H1 (cell line): ENCODE results near the gene PRKAB2. TPM values are rescaled to one million over a fixed set of nuclear protein-coding genes. Genes with fewer than 3 reads are reported as not detected.

Experiments
- CTCF ChIA-PET: fragments of 300-600 bp; sonication (Branson Sonifier 250); formaldehyde crosslinking; loops from one replicate; lab custom pipeline; 2021; ENCODE audit not compliant: partially characterized antibody; lab: Charles Lee
- POLR2A ChIA-PET: fragments of 300-600 bp; sonication (Branson Sonifier 250); formaldehyde crosslinking; loops from one replicate; lab custom pipeline; 2021; ENCODE audit warnings: inconsistent platforms; ENCODE audit not compliant: partially characterized antibody; lab: Charles Lee
- DNase-seq, 2 experiments: peaks; one replicate each; pipeline versions ENCODE4 v3.0.0 to v3.0.0-alpha.2; 2010 to 2022; ENCODE audit warnings: low spot score in 2 of 2, low read depth in 1 of 2, mixed read lengths in 1 of 2
- FAIRE-seq: peaks from 2 replicates; lab custom pipeline; 2011; peaks lifted over from hg19 to GRCh38; lab: Jason Lieb, UNC
- H2AFZ ChIP-seq: 2 replicates; pipeline ENCODE4 v1.8.1; 2012; ENCODE audit warnings: low read length, inconsistent platforms
- H2AK5ac ChIP-seq: 2 replicates; pipeline ENCODE4 v1.6.1; 2013; ENCODE audit warnings: low read depth, low read length
- H2BK120ac ChIP-seq: replicated peaks from 2 replicates; pipeline ENCODE3; 2013; ENCODE audit warnings: low read depth, low read length, inconsistent platforms
- H2BK12ac ChIP-seq: 2 replicates; pipeline ENCODE4 v1.6.1; 2013; ENCODE audit warnings: low read depth, low read length
- H2BK15ac ChIP-seq: 2 replicates; pipeline ENCODE4 v1.6.1; 2013; ENCODE audit warnings: low read length
- H2BK20ac ChIP-seq: 2 replicates; pipeline ENCODE4 v1.6.1; 2013; ENCODE audit warnings: low read length
- H2BK5ac ChIP-seq: 2 replicates; pipeline ENCODE4 v1.6.1; 2013; ENCODE audit warnings: low read depth, low read length
- H3K14ac ChIP-seq: 2 replicates; pipeline ENCODE4 v1.6.1; 2013; ENCODE audit warnings: inconsistent platforms; ENCODE audit not compliant: insufficient read length
- H3K18ac ChIP-seq: 2 replicates; pipeline ENCODE4 v1.6.1; 2013; ENCODE audit warnings: low read length; ENCODE audit errors: extremely low read depth
- H3K23ac ChIP-seq: 2 replicates; pipeline ENCODE4 v1.6.1; 2013; ENCODE audit warnings: inconsistent platforms; ENCODE audit not compliant: insufficient read length
- H3K23me2 ChIP-seq: 2 replicates; pipeline ENCODE4 v1.6.1; 2013; ENCODE audit warnings: low read depth, low read length
- H3K27ac ChIP-seq: 2 replicates; pipeline ENCODE4 v1.6.1; 2011; ENCODE audit warnings: low read depth, low read length, inconsistent platforms
- H3K27me3 ChIP-seq, 4 experiments: replicated peaks in 1 of 4; 1 replicate in 1 of 4; 2 replicates in 3 of 4; pipeline versions ENCODE4 v1.6.1 to v1.8.1; 2011 to 2013; ENCODE audit warnings: low read length in 3 of 4, mild to moderate bottlenecking in 3 of 4, inconsistent platforms in 2 of 4, mixed read lengths in 2 of 4, moderate library complexity in 1 of 4; ENCODE audit not compliant: control insufficient read depth in 3 of 4, insufficient read depth in 3 of 4; ENCODE audit errors: extremely low read depth in 1 of 4
- H3K36me3 ChIP-seq, 4 experiments: 2 replicates each; pipeline versions ENCODE4 v1.6.1 to v1.8.1; 2011 to 2013; ENCODE audit warnings: mild to moderate bottlenecking in 4 of 4, low read length in 3 of 4, moderate library complexity in 2 of 4, control low read depth in 1 of 4, inconsistent platforms in 1 of 4; ENCODE audit not compliant: insufficient read depth in 4 of 4, control insufficient read depth in 2 of 4
- H3K4ac ChIP-seq: replicated peaks from 2 replicates; pipeline ENCODE3; 2013; ENCODE audit warnings: low read length, low read depth, mixed read lengths, inconsistent platforms; ENCODE audit not compliant: insufficient read length
- H3K4me1 ChIP-seq, 4 experiments: replicated peaks in 1 of 4; 1 replicate in 1 of 4; 2 replicates in 3 of 4; pipeline versions ENCODE4 v1.6.1 to v1.8.1; 2011 to 2013; ENCODE audit warnings: low read length in 3 of 4, inconsistent platforms in 2 of 4, mixed read lengths in 1 of 4; ENCODE audit not compliant: insufficient read depth in 4 of 4, control insufficient read depth in 3 of 4
- H3K4me2 ChIP-seq, 2 experiments: 2 replicates each; pipeline versions ENCODE4 v1.6.1 to v1.8.1; 2011 to 2013; ENCODE audit warnings: low read depth in 2 of 2, low read length in 2 of 2, control low read depth in 1 of 2, inconsistent platforms in 1 of 2, mild to moderate bottlenecking in 1 of 2; ENCODE audit not compliant: insufficient read depth in 1 of 2
- H3K4me3 ChIP-seq, 4 experiments: fragments of 200-600, 300-600 bp in 1 of 4; sonication (generic), shearing (Covaris generic), sonication (Bioruptor Twin) in 1 of 4; 2 replicates each; pipeline versions ENCODE4 v1.5.1 to v1.8.1; 2011 to 2016; ENCODE audit warnings: low read length in 4 of 4, low read depth in 3 of 4, control low read depth in 2 of 4, inconsistent platforms in 2 of 4, mild to moderate bottlenecking in 2 of 4, mixed read lengths in 1 of 4, moderate library complexity in 1 of 4; ENCODE audit not compliant: insufficient read depth in 2 of 4; ENCODE audit errors: extremely low read depth in 1 of 4
- H3K56ac ChIP-seq: replicated peaks from 2 replicates; pipeline ENCODE3; 2013; ENCODE audit warnings: low read depth, mild to moderate bottlenecking, mixed read lengths, low read length, inconsistent platforms; ENCODE audit not compliant: insufficient read length
- H3K79me1 ChIP-seq: 2 replicates; pipeline ENCODE4 v1.6.1; 2013; ENCODE audit warnings: low read depth, low read length, control low read depth
- H3K79me2 ChIP-seq, 2 experiments: 2 replicates each; pipeline versions ENCODE4 v1.6.1 to v1.8.1; 2012 to 2013; ENCODE audit warnings: low read length in 2 of 2, mild to moderate bottlenecking in 2 of 2, inconsistent platforms in 1 of 2; ENCODE audit not compliant: insufficient read depth in 2 of 2, control insufficient read depth in 1 of 2
- H3K9ac ChIP-seq, 4 experiments: replicated peaks in 1 of 4; 1 replicate in 1 of 4; 2 replicates in 3 of 4; pipeline versions ENCODE4 v1.6.1 to v1.8.1; 2011 to 2013; ENCODE audit warnings: low read depth in 3 of 4, low read length in 3 of 4, control low read depth in 2 of 4, mild to moderate bottlenecking in 2 of 4, moderate library complexity in 2 of 4, inconsistent platforms in 1 of 4; ENCODE audit errors: extremely low read depth in 1 of 4
- H3K9me3 ChIP-seq, 2 experiments: 2 replicates each; pipeline versions ENCODE4 v1.6.1 to v1.8.1; 2012 to 2013; ENCODE audit warnings: mild to moderate bottlenecking in 2 of 2, moderate library complexity in 2 of 2, control low read depth in 1 of 2, inconsistent platforms in 1 of 2, low read depth in 1 of 2, low read length in 1 of 2, mixed read lengths in 1 of 2; ENCODE audit not compliant: insufficient read depth in 2 of 2
- H4K20me1 ChIP-seq, 2 experiments: replicated peaks in 1 of 2; 2 replicates each; pipeline versions ENCODE3 to v1.8.1; 2011 to 2013; ENCODE audit warnings: inconsistent platforms in 2 of 2, low read length in 2 of 2, mild to moderate bottlenecking in 1 of 2; ENCODE audit not compliant: insufficient read depth in 2 of 2, control insufficient read depth in 1 of 2
- H4K5ac ChIP-seq: 2 replicates; pipeline ENCODE4 v1.6.1; 2013; ENCODE audit warnings: low read length, low read depth, mixed read lengths, inconsistent platforms; ENCODE audit not compliant: insufficient read length
- H4K8ac ChIP-seq: 2 replicates; pipeline ENCODE4 v1.8.0; 2013; ENCODE audit warnings: mild to moderate bottlenecking, moderate library complexity, low read length, inconsistent platforms; ENCODE audit not compliant: insufficient read depth; ENCODE audit errors: extremely low read depth
- H4K91ac ChIP-seq: replicated peaks from 2 replicates; pipeline ENCODE3; 2013; ENCODE audit warnings: low read length, mixed read lengths, inconsistent platforms; ENCODE audit not compliant: insufficient read length
- CBX5 ChIP-seq: fragments of 300-800, 300-1000 bp; sonication (generic); IDR thresholded peaks from 2 replicates; pipeline ENCODE4 v1.7.1; 2016; ENCODE audit warnings: antibody characterized with exemption, low read length, low read depth
- EGR1 ChIP-seq: IDR thresholded peaks from 2 replicates; pipeline ENCODE4 v1.6.1; 2011; ENCODE audit warnings: low read depth, low read length, borderline replicate concordance
- HDAC2 ChIP-seq, 2 experiments: fragments of 300-600 bp in 1 of 2; sonication (generic) in 1 of 2; IDR thresholded peaks; 2 replicates each; pipeline ENCODE4 v1.6.1; 2011 to 2012; ENCODE audit warnings: low read depth in 2 of 2, low read length in 2 of 2, mild to moderate bottlenecking in 2 of 2, moderate library complexity in 2 of 2, borderline replicate concordance in 1 of 2, inconsistent platforms in 1 of 2
- HDAC6 ChIP-seq: IDR thresholded peaks from one replicate; pipeline ENCODE4 v1.7.1; 2012; ENCODE audit warnings: low read depth, mild to moderate bottlenecking, inconsistent platforms, low read length, moderate library complexity
- JUN ChIP-seq: IDR thresholded peaks from 2 replicates; pipeline ENCODE4 v1.6.1; 2011; ENCODE audit warnings: low read depth, mild to moderate bottlenecking, improper control_type of control experiment, low read length
- KDM1A ChIP-seq: fragments of 200-600, 300-600 bp; sonication (generic); IDR thresholded peaks from 2 replicates; pipeline ENCODE4 v1.7.1; 2016; ENCODE audit warnings: mild to moderate bottlenecking, low read length, borderline replicate concordance
- MAFK ChIP-seq: IDR thresholded peaks from 2 replicates; pipeline ENCODE4 v1.6.1; 2012; ENCODE audit warnings: low read depth, mild to moderate bottlenecking, improper control_type of control experiment, low read length
- RBBP5 ChIP-seq: IDR thresholded peaks from 2 replicates; pipeline ENCODE4 v1.7.1; 2012; ENCODE audit warnings: low read depth, mild to moderate bottlenecking, inconsistent platforms, low read length, moderate library complexity, borderline replicate concordance
- SIX5 ChIP-seq: IDR thresholded peaks from 2 replicates; pipeline ENCODE4 v1.6.1; 2011; ENCODE audit warnings: mild to moderate bottlenecking, low read depth, low read length
- YY1 ChIP-seq: IDR thresholded peaks from 2 replicates; pipeline ENCODE4 v1.6.1; 2011; ENCODE audit warnings: low read depth, mild to moderate bottlenecking, low read length
- WGBS, 2 experiments: shearing (Covaris generic) in 1 of 2; methylation state at CpG; one replicate each; pipeline versions ENCODE4 v1.1.6 to v1.1.7; 2013 to 2015; ENCODE audit warnings: low lambda C conversion rate in 2 of 2, mixed read lengths in 2 of 2, inconsistent platforms in 1 of 2, low coverage in 1 of 2, missing lambda C conversion rate in 1 of 2; ENCODE audit not compliant: insufficient replicate concordance in 2 of 2, insufficient coverage in 1 of 2, insufficient read length in 1 of 2; ENCODE audit errors: extremely low coverage in 1 of 2, missing lambda C conversion rate in 1 of 2; 5-methylcytosine and 5-hydroxymethylcytosine counted together
- polyA plus RNA-seq, 7 experiments: library from polyadenylated mRNA; depleted of rRNA in 3 of 7; stranded (reverse) in 5 of 7; unstranded in 2 of 7; fragments of >200 nt in 5 of 7; fragments of 200-250 nt in 2 of 7; gene quantifications; 1 replicate in 5 of 7; 2 replicates in 1 of 7; 4 replicates in 1 of 7; pipeline versions ENCODE4 v1.2.1 to v1.2.3, GENCODE V29; 2011 to 2013; ENCODE audit warnings: missing spikeins in 2 of 7, mixed read lengths in 2 of 7
- total RNA-seq: library from RNA; stranded (reverse); fragmentation: NEBNext Ultra II Directional; extraction: Animal tissue kit (Norgen Biotek cat#: 25700); gene quantifications from 2 replicates; pipeline ENCODE4 v1.2.1, GENCODE V29; 2021
- TF ChIP-seq, protein P1 (sequence below): IDR thresholded peaks from 2 replicates; pipeline ENCODE4 v1.6.1; 2012; ENCODE audit warnings: low read length, inconsistent platforms

Gene PRKAB2
- total and polyA plus RNA-seq, 2 of the 8 experiments (the other 6 are each of a cell fraction or from before 2014, with no cell fraction given), result 15.0 to 18.9 TPM

DNA sequence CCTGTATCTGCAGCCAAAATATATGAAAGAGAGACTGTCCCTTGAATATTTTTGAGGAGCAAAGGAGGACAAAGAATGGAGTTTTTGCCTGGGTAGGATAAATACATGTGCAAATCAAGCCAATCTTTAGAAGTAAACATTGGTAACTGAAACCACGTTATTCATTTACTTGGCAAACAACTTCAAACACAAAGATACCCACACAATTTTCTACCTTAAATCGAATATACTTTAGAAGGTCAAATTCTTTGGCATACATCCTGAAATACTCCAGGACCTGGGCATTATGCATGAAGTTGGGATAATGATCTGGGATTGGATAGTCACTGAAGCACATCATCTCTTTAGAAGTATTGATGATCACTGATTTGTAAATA, 43.3 kb upstream of the PRKAB2 start:
- Histone ChIP-seq H2BK120ac (no peak overlapping the region), H3K36me3 (no peaks in the 10 kb centered on the region), H3K4me1 (no peaks in the 10 kb centered on the region), H4K20me1 (no peaks in the 10 kb centered on the region), H2BK15ac (no peak overlapping the region), H3K9ac (no peak overlapping the region), H3K27me3 (no peaks in the 10 kb centered on the region), H2BK12ac (no peak overlapping the region), H3K23me2 (no peaks in the 10 kb centered on the region)
- TF ChIP-seq RBBP5, result no peak
- TF ChIP-seq CBX5, result no peak
- TF ChIP-seq, protein P1, sequence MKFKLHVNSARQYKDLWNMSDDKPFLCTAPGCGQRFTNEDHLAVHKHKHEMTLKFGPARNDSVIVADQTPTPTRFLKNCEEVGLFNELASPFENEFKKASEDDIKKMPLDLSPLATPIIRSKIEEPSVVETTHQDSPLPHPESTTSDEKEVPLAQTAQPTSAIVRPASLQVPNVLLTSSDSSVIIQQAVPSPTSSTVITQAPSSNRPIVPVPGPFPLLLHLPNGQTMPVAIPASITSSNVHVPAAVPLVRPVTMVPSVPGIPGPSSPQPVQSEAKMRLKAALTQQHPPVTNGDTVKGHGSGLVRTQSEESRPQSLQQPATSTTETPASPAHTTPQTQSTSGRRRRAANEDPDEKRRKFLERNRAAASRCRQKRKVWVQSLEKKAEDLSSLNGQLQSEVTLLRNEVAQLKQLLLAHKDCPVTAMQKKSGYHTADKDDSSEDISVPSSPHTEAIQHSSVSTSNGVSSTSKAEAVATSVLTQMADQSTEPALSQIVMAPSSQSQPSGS, result no peak
- no peak for TF ChIP-seq YY1
- no peak for TF ChIP-seq JUN
- TF ChIP-seq EGR1, result no peak
- no peak for TF ChIP-seq HDAC6
- no peak for TF ChIP-seq SIX5
- no peak for TF ChIP-seq MAFK
- no peak for TF ChIP-seq HDAC2 (IDR thresholded peaks at IDR 0.05; ENCODE audit: borderline replicate concordance in 1 of 2, low read depth in 2 of 2, low read length in 2 of 2)
- no peak for TF ChIP-seq KDM1A
- TF ChIP-seq, all 59 proteins: peak for 0
- H4K91ac ChIP-seq, result no peak overlapping the region
- no peak overlapping the region for H3K4me2 ChIP-seq
- H3K4me3 ChIP-seq, result no peak overlapping the region
- H2AK5ac ChIP-seq, result no peak overlapping the region
- H3K4ac ChIP-seq, result no peak overlapping the region
- FAIRE-seq, result no peak
- no peaks in the 10 kb centered on the region for H3K9me3 ChIP-seq
- no peak overlapping the region for H2BK5ac ChIP-seq
- no peak overlapping the region for H3K56ac ChIP-seq
- H3K27ac ChIP-seq, result no peak overlapping the region
- no peak overlapping the region for H4K5ac ChIP-seq
- H2BK20ac ChIP-seq, result no peak overlapping the region
- POLR2A ChIA-PET, result no interaction called here
- no peak for DNase-seq
- H3K23ac ChIP-seq, result no peak overlapping the region
- WGBS, 2 experiments, result 75% methylated on average over 2 of the region's 2 CpGs; no CpG with 5 or more reads in 1 of the 2 experiments
- H3K79me2 ChIP-seq, result no peaks in the 10 kb centered on the region
- H2AFZ ChIP-seq, result no peak overlapping the region
- H3K14ac ChIP-seq, result no peak overlapping the region
- CTCF ChIA-PET, result interaction anchor here (0.6 to 0.9 kb wide), 2 partner anchors 28 to 36 kb away, joined by 3 read pairs; no protein-coding TSS in a partner anchor
- H4K8ac ChIP-seq, result no peak overlapping the region
- H3K79me1 ChIP-seq, result no peaks in the 10 kb centered on the region
- no peak overlapping the region for H3K18ac ChIP-seq
